ENCODE data around the gene CDK16. TPM values are rescaled to one million over a fixed set of nuclear protein-coding genes. Genes with fewer than 3 reads are reported as not detected.

Gene CDK16
- 100 to 1,000 TPM; 104 to 117 TPM for total RNA-seq

GRCh38 chrX:47218280-47218919, at the start of gene CDK16:
CDK16 (plus strand) TSS chrX:47218681; CDS start chrX:47223558, 4,877 bp downstream.

GRCh38 chrX:47193475-47194193, 24.8 kb upstream of the CDK16 start, which contains the start of gene UBA1:
UBA1 (plus strand) TSS chrX:47193829; CDS start chrX:47198803, 4,974 bp downstream.

GRCh38 chrX:47232803-47233332, 14.4 kb downstream of the CDK16 start, which contains the start of gene USP11:
USP11 (plus strand) TSS chrX:47233009; CDS start chrX:47233044, 35 bp downstream.

Other genes starting within 250 kb of the CDK16 start
- under 1 TPM in 1 of 2 donors, not detected in 1; under 0.01 TPM for gene RGN, start 140.2 kb upstream of the CDK16 start, total RNA-seq
- 10 to 100 TPM; 50.6 to 55.1 TPM for gene NDUFB11, start 74.0 kb upstream of the CDK16 start, total RNA-seq
- 10 to 100 TPM; 42.7 to 54.9 TPM for gene RBM10, start 73.5 kb upstream of the CDK16 start, total RNA-seq
- gene UBA1, start 24.9 kb upstream of the CDK16 start, total RNA-seq: 100 to 1,000 TPM; 141 to 162 TPM
- 10 to 100 TPM; 48.5 to 61.3 TPM for gene USP11, start 14.3 kb downstream of the CDK16 start, total RNA-seq
- under 1 TPM in 1 of 2 donors, not detected in 1; under 0.01 TPM for gene ZNF157, start 151.9 kb downstream of the CDK16 start, total RNA-seq